ENCODE measurements around the gene MYZAP. TPM values are rescaled to one million over a fixed set of nuclear protein-coding genes. Genes with fewer than 3 reads are reported as not detected.
A peak's percentile ranks its signal among the peaks of the same experiment; 100 is the strongest.

Gene MYZAP
- total and polyA plus RNA-seq, 7 donors: 2.0 to 24.8 (median 3.6) TPM

- TF ChIP-seq CTCF (IDR thresholded peaks at IDR 0.05): no peak
- DNase-seq (no peak), ATAC-seq (peak in 1 of 4 donors; percentile 16)
- Histone ChIP-seq H3K27me3 (ENCODE audit: insufficient read depth in 3 of 3, low read length in 2 of 3) (no peaks in the 10 kb centered on the region), H3K27ac (no peak overlapping the region), H3K36me3 (ENCODE audit: insufficient read depth in 1 of 2, low read depth in 1 of 2) (no peaks in the 10 kb centered on the region), H3K9me3 (no peaks in the 10 kb centered on the region), H3K4me3 (no peak overlapping the region), H3K4me1 (no peaks in the 10 kb centered on the region)
- WGBS, 3 donors: 38 to 54% (median 50%) methylated on average over 5 of the region's 5 CpGs
- intact Hi-C loops (cut with DNase I): loop anchor here in 1 of 2 donors (10.0 kb wide), 1 partner anchor 454 kb away; no protein-coding TSS in a partner anchor
Observed at GRCh38 chr15:57730876-57731275, 139.2 kb downstream of the MYZAP start.

DNA sequence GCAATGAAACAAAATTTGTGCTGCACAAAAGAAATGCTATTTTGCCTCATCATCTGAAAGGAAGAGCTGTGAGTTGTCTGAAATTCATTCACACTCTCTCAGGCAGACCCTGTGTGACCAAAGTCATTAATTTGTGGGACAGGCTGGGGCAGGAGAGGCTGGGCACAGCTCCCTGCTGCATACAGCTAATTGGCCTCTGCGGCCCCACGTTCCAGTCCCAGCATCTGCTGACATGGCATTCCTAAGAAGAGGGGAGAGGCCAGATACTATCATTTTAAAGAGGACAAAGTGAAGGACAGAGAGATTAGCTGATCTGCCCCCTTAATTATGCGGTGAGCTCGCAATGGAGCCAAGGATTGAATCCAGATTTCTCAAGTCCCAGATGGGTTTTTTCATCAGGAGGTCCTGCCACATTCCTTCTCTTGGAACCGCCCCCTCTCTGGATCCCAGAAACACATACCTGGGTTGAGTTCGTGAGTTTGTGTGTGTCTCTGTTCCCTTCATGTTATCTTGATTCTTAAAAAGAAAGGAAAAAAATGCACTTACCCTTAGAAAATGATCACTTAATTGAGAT, 139.9 kb downstream of the MYZAP start:
- no peaks in the 10 kb centered on the region for H3K27me3 ChIP-seq (ENCODE audit: insufficient read depth in 3 of 3, low read length in 2 of 3)
- no peaks in the 10 kb centered on the region for H3K4me1 ChIP-seq
- DNase-seq (no peak), ATAC-seq (no peak)
- WGBS, 3 donors: 52 to 59% (median 56%) methylated on average over 6 of the region's 6 CpGs
- H3K4me3 ChIP-seq: no peak overlapping the region
- H3K9me3 ChIP-seq: no peaks in the 10 kb centered on the region
- no peak overlapping the region for H3K27ac ChIP-seq
- no peaks in the 10 kb centered on the region for H3K36me3 ChIP-seq (ENCODE audit: insufficient read depth in 1 of 2, low read depth in 1 of 2)
- TF ChIP-seq CTCF (IDR thresholded peaks at IDR 0.05): no peak
- intact Hi-C loops (cut with DNase I): loop anchor here in 1 of 2 donors (10.0 kb wide), 1 partner anchor 453 kb away; no protein-coding TSS in a partner anchor

- intact Hi-C loops (cut with DNase I): loop anchor here in 1 of 2 donors (10.0 kb wide), 1 partner anchor 452 kb away; no protein-coding TSS in a partner anchor
- Histone ChIP-seq H3K4me3 (no peak overlapping the region), H3K36me3 (ENCODE audit: insufficient read depth in 1 of 2, low read depth in 1 of 2) (no peaks in the 10 kb centered on the region), H3K9me3 (no peaks in the 10 kb centered on the region), H3K27ac (no peak overlapping the region), H3K27me3 (ENCODE audit: insufficient read depth in 3 of 3, low read length in 2 of 3) (no peaks in the 10 kb centered on the region), H3K4me1 (no peaks in the 10 kb centered on the region)
- ATAC-seq: peak in 3 of 4 donors; percentile 61 to 81 (median 63)
- peak in 1 of 2 donors; percentile 29 for DNase-seq
- 40 to 44% (median 42%) methylated on average over 12 of the region's 12 CpGs for WGBS, 3 donors
- peak; percentile 83 for TF ChIP-seq CTCF (IDR thresholded peaks at IDR 0.05)
Observed at GRCh38 chr15:57732526-57733331, 141.0 kb downstream of the MYZAP start.

GRCh38 chr15:57734860-57735259, 143.2 kb downstream of the MYZAP start:
- ATAC-seq (no peak), DNase-seq (no peak)
- H3K27me3 ChIP-seq (ENCODE audit: insufficient read depth in 3 of 3, low read length in 2 of 3): no peaks in the 10 kb centered on the region
- intact Hi-C loops (cut with DNase I): loop anchor here in 1 of 2 donors (5.0 to 10.0 kb wide), 2 partner anchors 337 to 450 kb away; no protein-coding TSS in a partner anchor
- H3K9me3 ChIP-seq: no peaks in the 10 kb centered on the region
- no peak overlapping the region for H3K27ac ChIP-seq
- H3K36me3 ChIP-seq (ENCODE audit: insufficient read depth in 1 of 2, low read depth in 1 of 2): no peaks in the 10 kb centered on the region
- H3K4me3 ChIP-seq: no peak overlapping the region
- no peak for TF ChIP-seq CTCF (IDR thresholded peaks at IDR 0.05)
- no peaks in the 10 kb centered on the region for H3K4me1 ChIP-seq
- WGBS, 3 donors: 70 to 74% (median 71%) methylated on average over 2 of the region's 2 CpGs

Other genes with a start within 250 kb of the MYZAP start
- 1 to 10 TPM in 1 of 4 donors, under 1 TPM in 3; 0.37 to 2.2 (median 0.66) TPM for gene CGNL1, start 215.4 kb upstream of the MYZAP start, total RNA-seq
- gene CGNL1, start 215.4 kb upstream of the MYZAP start, polyA plus RNA-seq: under 1 TPM; 0.18 to 0.29 (median 0.20) TPM
- 100 to 1,000 TPM in 2 of 4 donors, 10 to 100 TPM in 2; 81.2 to 114 (median 94.2) TPM for gene POLR2M, start 114.8 kb downstream of the MYZAP start, total RNA-seq
- 100 to 1,000 TPM in 2 of 3 donors, 10 to 100 TPM in 1; 78.0 to 403 (median 131) TPM for gene POLR2M, start 114.8 kb downstream of the MYZAP start, polyA plus RNA-seq